Upper lobe of left lung (tissue), 4 donors: ENCODE data around the gene MMP11.

Experiments used
- CTCF ChIP-seq, 6 experiments: fragments of 450-650 bp in 4 of 6; fragments of 200-600 bp in 2 of 6; sonication (generic) in 2 of 6; IDR thresholded peaks; one replicate each; pipeline ENCODE4 v1.5.1; 2016 to 2019; ENCODE audit warnings: antibody characterized with exemption in 6 of 6
- POLR2A ChIP-seq, 4 donors: fragments of 450-650 bp; IDR thresholded peaks; one replicate each; pipeline ENCODE4 v1.5.1; 2016 to 2017; ENCODE audit warnings: antibody characterized with exemption in 4 of 4, mild to moderate bottlenecking in 2 of 4

- TF ChIP-seq CTCF (IDR thresholded peaks at IDR 0.05) (no peak), POLR2A (IDR thresholded peaks at IDR 0.05) (no peak)
These were observed 34.2 kb downstream of the MMP11 start for GRCh38 chr22:23806837-23807236.
